ENCODE data around the gene SHB.

DNA sequence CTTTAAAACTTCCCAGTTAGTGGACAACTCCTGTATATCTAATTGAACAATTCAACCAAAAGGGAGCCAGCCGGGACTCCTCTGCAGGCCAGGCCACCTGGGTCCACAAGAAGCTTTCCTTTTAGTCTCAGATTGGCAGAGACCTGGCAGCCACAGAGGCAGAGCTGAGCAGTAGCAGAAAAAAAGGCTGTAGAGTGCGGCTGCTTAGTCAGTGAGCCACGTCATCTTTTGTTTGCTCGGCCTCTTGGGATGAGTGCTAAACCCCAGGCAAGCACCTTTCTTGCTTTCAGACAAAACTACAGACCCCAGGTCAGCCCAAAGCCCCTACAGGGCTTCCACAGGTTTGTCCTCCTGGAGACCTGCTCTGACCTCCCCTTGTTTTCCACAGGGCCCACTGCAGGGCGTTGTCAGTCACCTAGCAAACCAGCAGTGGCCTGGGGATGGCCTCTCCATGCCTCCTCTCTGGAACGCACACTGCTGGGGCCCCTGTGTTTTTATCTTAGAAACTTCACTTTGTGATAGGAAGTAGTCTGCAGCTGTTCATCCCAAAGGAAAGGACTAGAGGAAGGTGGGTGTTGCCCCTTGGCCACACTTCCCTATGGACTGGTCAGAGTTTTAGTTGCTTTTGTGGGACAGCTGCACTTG is 49.9 kb downstream of the SHB start:
- TF ChIP-seq, protein P1, sequence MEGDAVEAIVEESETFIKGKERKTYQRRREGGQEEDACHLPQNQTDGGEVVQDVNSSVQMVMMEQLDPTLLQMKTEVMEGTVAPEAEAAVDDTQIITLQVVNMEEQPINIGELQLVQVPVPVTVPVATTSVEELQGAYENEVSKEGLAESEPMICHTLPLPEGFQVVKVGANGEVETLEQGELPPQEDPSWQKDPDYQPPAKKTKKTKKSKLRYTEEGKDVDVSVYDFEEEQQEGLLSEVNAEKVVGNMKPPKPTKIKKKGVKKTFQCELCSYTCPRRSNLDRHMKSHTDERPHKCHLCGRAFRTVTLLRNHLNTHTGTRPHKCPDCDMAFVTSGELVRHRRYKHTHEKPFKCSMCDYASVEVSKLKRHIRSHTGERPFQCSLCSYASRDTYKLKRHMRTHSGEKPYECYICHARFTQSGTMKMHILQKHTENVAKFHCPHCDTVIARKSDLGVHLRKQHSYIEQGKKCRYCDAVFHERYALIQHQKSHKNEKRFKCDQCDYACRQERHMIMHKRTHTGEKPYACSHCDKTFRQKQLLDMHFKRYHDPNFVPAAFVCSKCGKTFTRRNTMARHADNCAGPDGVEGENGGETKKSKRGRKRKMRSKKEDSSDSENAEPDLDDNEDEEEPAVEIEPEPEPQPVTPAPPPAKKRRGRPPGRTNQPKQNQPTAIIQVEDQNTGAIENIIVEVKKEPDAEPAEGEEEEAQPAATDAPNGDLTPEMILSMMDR (IDR thresholded peaks at IDR 0.05), result no peak
- no peak for TF ChIP-seq POLR2A (IDR thresholded peaks at IDR 0.05)
